ENCODE measurements around the gene NYAP2.

NYAP2 gene

DNA sequence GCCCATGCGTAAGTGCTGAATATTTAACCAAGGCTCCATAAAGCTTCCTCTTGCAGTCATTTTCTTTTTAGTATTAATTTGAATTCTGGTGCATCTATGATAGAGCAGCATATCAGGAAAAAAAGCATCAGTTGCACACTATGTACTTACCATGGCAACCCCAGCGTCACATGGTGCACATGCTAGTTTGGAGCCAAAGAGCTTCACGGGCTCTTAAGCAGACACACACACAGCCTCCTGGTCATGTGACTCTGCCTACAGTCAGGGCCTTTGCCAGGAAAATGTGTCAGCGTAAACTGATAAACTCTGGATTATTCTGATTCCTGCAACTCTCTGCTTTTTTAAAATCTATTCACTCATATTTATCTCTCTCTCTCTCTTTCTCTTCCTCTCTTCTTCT is 30.2 kb downstream of the NYAP2 start:
- DNase-seq, result peak; percentile 8 to 33

DNA sequence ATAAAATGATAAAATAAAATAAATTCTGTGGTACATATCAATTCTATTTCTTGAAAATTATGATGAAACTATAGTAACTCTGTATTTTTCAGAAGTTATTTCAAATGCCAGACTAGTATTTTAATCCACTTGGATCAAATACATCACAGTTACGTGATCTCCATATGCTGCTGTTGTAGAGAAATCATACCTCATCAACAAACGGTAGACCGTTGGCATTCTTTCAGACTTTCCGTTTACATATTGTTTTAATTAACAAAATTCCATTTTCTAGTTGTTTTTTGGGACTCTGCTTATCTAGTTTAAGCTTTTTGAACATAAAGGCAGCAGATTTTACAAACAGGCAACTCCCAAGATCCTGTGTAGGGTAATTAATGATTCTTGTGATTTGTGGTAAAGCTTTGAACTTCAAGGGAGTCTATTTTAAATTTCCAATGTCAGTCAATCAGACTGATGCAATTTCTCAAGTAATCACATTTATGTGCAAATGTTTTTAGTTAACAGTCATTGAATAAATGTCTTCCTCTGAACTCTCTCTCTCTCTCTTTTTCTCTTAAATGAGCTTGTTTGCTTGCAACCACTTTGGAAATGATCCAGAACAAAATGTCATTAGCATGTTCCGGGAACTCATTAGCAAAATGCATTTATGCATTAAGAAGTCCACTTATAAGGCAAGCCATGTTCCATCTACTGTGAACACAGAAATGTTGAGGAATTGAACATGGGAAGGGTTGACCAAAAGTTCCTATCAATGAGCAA is 31.8 kb downstream of the NYAP2 start:
- no peak for DNase-seq

DNA sequence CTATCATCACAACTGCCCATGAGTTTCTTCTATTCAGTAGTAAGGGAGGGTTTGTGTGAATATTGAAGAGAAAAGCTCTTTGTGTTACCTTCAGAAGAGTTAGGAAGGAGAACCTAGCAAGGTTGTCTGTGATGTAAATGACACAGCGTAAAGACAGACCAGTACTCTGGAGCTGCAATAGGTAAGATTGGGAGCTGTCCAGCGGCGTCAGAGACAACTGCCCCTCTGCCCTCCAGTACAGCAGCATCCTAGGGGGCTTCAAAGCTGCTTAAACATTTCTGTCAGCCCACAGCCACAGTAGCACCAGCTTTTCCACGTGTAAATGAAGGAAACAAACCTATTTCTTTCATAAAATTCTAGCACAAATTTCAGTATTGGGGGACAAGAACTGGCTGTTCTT is 34.5 kb downstream of the NYAP2 start:
- no peak for DNase-seq

DNA sequence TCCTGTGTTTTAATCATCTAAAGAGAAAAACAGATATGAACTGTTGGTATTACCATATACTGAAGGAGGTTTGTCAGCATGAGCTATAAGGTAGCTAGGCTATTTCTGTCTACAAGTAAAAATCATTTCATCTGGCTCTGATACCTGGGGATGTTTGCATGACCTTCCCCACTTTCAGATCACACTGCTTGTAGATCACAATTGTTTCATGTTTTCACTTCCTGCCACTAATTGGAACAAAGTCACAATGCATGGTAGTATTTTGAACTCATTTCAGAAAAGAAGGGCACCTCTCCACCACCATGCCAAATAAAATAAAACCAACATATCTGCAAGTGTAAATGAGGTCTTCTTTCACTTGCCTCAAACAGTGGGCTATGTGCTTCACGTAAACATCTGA is 37.8 kb downstream of the NYAP2 start:
- DNase-seq, result no peak

DNA sequence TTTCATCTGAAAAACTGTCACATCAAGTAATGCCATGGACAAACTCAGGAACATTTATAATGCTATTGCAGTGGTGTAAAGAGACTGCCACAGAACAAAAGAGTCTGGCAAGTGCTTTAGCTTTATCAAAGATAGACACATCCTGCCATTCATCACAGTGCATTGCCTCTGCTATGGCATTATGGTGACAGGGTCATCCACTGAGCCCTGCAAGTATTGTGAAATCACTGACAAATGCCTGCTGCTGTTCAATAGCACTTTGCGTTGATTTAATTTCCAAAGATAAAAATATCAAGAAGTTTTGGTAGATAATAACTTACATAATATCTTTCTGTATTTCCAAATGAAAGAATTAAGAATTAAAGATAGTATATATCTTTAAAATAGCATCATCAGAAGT is 38.7 kb downstream of the NYAP2 start:
- DNase-seq, result no peak

DNA sequence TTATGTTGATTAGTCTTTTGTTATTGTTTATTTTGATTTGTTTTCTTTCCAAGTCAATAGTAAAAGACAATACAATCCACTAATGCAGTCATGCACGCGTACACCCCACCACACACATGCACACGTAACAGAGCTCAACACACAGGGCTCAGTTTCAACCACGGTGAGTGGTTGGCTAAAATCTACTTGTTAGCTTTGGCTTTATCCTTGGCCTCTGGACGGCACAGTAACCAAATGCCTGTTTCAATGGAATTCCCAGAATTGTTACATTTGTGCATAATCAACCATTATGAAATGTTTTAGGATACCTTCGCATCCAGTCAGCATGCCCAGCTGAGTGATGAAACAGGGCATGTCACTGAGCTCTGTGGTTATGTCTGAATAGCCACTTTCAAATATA is 53.2 kb downstream of the NYAP2 start:
- DNase-seq, result no peak

DNA sequence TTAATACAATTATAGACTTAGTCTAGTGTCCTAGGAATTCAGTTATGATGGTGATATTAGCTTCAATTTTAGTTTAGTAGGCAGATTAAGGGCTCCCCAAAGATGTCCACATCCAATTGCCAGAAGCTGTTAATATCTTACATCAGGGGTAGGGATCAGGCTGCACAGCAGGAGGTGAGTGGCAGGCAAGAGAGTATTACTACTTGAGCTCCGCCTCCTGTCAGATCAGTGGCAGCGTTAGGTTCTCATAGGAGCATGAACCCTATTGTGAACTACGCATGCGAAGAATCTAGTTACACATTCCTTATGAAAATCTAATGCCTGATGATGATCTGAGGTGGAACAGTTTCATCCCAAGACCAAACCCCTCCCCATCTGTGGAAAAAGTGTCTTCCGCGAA is 54.9 kb downstream of the NYAP2 start:
- DNase-seq, result no peak

DNA sequence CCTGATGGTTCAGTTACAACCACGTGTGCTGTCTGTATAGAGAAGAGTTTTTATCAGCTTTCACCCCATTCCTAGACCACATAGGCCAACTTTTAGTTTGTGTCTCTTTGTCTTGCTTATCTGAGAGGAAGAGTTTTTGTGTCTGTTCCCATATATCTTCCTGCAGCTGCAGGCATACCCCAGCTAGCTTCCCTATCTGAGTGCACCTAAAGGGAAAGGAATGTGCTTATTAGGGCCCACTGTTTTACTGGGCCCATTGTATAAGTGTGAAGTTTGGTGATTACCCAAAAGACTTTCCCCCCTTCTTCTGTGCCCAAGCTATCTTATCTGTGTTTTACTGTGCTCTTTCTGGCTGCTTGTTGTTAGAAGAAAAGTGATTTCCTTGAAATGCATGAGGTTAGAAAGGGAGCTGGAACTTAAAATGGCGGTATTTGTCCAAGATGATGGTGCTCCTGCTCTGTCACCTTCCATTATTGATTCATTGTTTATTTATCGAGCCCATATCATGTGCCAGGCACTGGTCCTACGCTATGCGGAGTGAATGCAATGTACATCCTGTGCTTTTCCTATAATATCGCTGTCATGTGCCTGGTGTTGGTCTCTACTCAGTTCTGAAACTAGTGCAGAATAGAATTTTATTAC is 57.2 kb downstream of the NYAP2 start:
- no peak for DNase-seq

DNA sequence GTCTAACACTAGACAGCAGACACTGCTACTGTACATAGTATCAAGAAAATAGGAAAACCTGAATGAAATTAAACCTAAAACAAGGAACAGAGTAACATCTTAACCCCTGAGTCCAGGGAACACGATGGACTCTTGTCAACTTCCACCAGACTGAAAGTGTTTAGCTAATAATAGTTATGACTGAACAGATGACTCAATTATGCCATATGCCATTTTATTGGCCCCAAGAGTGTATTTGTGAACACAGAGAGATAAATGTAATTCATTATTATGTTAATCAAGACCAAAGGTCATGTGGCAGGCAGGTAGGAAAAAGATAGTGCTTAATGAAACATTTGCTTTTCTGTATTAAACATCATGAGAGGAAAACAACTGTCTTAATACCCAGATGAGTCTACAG is 58.0 kb downstream of the NYAP2 start:
- no peak for DNase-seq

DNA sequence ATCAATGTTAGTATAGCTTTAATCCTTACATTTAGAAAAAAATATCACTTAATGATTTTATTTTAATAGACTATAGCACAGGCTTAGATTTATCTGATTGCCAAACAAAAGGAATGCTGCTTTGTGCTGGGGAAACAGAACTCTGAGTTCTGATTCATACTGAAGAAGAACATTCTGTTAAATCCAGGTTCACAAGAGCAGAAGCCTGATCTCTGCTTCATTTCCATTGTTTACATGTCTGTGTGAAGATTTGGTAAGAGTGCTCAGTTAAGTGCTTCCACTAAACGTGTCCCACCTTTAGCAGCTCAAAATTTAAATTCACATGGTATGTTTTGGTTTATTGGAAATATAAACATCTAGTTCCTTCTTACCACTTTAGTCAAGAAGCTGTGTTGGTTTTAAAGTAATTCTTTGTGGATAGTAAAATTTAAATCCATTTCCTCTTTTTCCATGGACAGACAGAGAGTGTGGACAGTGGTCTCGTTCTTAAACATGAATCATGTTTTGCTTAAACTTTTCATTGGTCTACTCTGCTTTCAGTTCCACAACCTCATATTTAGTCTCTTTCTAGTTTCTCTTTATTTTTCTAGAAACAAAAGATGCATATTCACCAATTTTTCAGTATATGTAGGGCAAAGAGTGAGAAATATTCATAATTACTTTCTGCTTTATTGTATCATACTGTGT is 59.1 kb downstream of the NYAP2 start:
- DNase-seq, result no peak

DNA sequence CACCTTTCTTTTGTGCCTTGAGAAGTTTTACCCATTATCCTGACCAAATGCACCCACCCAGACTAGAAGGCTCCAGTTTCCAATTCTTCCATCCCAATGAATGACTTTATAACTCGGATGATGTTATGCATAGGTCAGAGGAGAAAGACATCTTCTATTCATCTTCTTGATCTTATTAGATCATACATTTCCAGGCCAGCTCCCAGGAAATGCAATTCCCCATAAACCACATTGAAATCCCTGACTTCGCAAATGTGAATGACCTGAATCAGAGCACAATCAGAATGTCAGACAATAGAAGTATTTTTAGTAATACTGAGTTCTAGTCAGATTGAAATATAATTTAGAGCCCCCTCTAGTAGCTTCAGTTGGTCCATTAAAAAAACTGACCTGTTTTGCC is 62.9 kb downstream of the NYAP2 start:
- no peak for DNase-seq

DNA sequence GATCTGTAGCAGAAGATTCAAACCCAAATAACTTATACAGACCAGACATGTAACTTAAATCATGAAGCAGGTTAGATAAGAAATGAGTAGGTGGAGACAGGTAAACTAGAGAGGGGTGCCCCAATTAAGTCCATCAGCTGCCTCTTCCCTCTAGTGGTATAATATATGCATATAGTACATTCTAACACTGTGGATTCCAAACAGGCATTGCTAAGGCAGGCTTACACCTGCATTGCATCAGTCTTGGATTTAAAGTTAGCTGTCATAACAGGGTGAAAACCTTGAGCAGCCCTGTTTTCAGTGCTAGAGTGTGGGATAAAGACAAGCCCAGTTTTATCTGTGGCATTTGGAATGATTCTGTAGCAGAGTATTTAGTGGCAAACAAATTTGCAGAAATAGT is 63.4 kb downstream of the NYAP2 start:
- no peak for DNase-seq

DNA sequence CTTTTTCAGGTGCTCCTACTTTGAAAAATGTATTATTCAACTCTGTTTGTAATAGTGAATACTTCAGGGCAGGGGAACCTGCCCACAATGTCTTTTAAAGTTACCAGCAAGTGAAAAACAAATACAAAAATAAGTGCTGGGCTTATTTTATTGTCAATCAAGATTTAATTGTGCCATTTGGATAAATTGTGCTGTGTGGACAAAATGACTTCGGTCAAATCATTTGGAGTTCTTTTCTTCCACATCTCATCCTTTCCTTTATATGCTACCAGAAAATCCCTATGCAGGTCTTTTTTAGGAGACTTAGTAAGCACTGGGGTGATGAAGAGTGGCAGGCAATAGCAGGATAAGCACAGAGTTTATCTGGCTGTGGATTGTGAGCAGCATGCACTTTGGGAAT is 63.9 kb downstream of the NYAP2 start:
- DNase-seq, result no peak

DNA sequence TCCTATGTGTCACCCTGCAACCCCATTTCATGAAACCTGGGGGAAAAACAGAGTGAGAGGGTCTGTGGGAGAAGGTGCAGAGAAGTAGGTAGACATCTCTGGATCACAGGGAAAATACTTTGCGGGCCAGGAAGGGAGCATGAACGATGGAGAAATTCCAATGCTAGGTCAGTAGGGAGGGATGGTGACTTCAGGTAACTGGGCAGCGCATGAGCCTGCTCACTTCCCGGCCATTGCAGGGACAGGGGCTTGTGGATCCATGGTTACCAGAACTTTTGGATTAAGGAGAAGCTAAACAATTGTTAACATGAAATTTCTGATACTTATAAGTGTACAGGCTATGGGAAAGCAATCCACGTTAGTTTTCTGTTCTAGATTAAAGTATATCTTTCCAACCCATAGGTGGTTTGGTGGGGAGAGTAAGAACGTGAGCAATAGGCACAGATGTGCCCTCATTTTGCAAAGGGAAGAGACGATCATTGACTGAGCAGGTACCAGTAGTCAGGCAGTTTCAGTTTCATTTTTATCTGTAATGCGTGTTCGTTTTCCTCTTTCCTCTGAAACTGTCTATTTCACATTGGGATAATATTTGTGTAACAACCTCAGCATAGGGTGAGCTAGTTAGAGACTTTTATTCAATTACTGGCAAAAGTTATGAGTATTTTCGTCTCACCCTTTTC is 65.0 kb downstream of the NYAP2 start:
- no peak for DNase-seq

DNA sequence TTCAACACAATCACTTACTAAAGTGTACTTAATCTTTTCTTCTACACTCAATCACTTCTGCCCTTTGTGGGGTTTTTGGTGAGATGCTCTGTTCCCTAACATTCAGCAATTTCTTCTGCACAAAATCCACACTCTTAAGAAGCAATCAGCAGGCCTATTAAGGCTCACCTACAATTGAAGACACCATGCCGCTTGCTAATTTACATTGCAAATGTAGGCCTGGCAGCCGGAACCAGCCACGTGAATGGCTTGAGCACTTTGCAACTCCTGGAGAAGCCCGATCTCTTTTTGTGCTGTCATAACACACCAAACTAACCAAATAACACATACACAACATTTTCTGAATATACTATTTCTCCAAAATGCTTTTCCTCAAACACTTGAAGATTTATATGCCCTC is 66.3 kb downstream of the NYAP2 start:
- no peak for DNase-seq

DNA sequence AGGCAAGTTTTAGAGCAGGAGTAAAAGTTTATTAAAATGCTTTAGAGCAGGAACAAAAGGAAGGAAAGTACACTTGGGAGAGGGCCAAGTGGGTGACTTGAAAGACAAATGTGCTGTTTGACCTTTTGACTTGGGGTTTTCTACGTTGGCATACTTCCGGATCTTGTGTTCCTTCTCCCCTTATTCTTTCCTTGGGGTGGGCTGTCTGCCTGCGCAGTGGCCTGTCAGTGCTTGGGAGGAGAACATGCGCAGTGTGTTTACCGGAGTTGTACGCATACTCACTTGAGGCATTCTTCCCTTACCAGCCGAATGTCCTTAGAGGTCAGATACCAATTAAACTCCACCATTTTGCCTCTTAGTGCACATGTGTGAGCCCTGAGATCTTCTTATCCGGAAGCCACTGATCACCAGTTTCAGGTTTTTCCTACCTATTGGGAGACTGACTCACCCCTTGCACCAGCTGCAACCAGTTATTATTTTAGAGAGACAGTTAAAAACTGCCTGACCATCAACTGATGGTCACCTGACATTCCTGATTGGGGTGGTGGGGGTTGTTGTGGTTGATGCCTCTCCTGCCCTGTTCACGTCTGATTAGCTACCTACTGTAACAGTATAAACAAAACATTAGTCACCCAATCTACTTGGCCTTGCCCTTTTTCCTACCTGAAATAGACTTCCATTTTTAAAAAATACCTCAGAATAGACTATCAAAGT is 67.5 kb downstream of the NYAP2 start:
- DNase-seq, result no peak

DNA sequence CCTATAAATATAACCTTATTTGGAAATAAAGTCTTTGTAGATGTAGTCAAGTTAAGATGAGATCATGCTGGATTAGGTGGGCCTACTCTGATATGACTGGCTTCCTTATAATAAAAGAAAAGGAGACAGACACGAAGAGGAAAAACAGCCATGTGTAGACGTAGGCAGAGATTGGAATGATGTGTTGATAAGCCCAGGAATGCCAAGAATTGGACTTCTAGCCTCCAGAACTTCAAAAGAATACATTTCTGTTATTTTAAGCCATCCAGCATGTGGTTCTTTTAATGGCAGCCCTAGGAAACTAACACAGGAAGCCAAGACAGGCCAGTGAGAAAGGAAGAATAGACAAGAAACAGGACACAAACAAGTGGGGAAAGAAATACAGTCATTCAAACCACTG is 68.6 kb downstream of the NYAP2 start:
- no peak for DNase-seq

DNA sequence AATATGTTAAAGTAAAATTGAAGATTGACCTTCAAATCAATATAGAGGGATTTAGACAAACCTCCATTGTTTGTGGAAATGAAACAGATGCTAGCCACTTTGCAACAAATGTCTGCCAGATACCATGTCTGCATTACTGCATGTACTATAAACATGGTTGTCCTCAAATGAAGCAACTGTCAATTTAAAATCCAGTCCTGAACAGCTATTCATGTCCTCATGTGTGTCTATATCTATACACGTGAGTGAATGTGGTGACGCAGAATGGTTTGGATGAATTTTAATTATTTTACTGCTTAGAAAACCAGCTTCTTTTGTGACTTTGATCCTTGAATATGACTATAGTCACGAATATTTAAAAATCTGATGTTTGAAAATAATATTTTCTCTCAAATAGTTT is 71.5 kb downstream of the NYAP2 start:
- no peak for DNase-seq

DNA sequence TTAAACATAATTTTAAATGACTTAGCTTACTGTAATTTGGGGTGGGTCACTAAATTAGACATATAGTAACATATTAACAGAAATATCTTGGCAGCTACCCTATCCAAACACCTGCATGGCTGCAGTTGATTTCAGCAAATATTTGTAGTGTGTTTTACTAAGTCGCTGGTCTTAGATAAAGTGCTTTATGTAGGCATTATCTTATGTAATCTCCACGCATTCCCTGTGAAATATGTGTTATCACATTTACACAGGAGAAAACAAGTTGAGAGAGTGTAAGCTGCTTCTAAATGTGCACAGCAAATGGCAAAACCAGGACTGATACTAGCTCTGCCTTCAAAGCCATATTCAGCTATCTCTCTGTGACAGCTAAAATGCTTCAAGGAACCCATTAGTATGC is 72.0 kb downstream of the NYAP2 start:
- no peak for DNase-seq

DNA sequence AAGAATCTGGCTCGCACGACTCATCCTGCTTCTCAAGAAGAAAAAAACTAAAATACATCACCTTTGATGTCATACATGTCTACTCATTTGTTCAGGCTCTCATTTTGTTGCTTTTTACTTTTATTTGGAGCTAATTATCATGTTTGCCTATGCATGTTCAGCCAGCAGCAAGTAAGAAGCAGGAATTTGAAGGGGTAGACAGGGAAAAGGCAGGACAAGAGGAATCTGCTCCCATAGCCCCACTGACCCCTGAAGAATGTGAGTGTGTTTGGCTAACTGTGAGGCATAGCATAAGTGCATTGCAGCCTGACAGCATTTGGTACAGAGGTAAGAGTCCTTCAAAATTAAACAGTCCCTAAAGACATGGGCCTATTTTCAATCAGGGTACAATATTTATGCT is 72.7 kb downstream of the NYAP2 start:
- DNase-seq, result no peak

DNA sequence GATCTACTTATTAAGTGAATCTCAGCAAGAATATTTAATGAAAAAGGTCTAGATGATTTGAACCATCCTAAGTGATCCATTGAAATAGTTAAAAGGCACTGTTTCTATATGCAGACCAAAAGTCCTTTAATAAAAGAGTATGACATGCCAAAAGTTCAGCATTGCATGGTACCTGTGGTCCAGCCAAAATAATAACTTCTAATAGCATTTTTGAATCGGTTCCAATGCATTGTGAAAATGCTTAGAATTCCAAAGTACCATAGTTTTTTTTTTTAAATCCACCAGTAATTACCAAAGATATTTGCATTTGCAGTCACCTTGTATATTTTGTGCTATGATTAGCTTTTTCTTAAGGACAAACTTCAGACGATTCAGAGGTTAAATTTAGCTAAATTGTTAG is 79.9 kb downstream of the NYAP2 start:
- DNase-seq, result no peak

DNA sequence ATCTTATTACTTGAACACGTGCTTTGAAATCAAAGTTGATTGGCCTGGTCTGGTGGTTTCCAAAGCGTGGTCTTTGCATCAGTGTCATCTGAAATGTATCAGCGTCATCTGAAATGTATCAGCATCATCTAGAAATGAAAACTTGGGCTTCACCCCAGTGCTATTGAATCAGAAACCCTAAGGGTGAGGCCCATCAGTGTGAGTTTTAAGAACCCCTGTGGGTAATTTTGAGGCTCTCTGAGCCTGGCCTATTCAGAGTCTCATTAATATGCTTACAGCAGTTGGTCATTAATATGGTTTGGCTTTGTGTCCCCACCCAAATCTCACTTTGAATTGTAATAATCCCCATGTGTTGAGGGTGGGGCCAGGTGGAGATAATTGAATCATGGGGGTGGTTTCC is 85.2 kb downstream of the NYAP2 start:
- no peak for DNase-seq

DNA sequence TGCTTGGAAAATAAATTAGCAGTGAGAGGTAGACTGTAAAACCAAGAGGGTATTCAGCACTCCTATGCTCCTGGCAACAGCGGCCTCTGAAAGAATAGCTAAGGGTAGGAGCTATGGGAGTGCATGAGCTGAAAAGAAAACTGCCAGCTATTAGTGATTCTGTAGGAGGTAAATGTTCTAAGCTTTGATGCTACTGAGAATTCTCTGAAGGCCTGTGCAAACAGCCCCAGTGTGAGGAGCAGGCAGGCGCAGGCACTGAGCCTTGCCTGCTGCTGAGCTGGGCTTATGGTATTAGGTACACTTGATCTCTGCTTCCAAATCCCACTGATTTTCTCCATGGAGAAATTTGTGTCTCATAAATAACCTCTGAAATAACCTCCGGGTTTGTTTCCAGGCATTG is 86.7 kb downstream of the NYAP2 start:
- DNase-seq, result no peak
